SK-N-SH (cell line): ENCODE results near the gene MKRN1. TPM values are rescaled to one million over a fixed set of nuclear protein-coding genes. Genes with fewer than 3 reads are reported as not detected.

Experiments used
- CTCF ChIA-PET: fragments of 300-600, 350-600 bp; formaldehyde crosslinking; extraction: SDS; loops from one replicate; lab custom pipeline; 2021; lab: Yijun Ruan, JAX
- POLR2A ChIA-PET: fragments of 350-600 bp; sonication (Branson Sonifier 250); formaldehyde crosslinking; extraction: SDS; loops from one replicate; lab custom pipeline; 2020; ENCODE audit warnings: antibody characterized with exemption, inconsistent platforms; lab: Yijun Ruan, JAX
- DNase-seq: peaks from one replicate; pipeline ENCODE4 v3.0.0; 2012
- H2AFZ ChIP-seq: fragments of 200-600 bp; sonication (generic); 2 replicates; pipeline ENCODE4 v1.8.1; 2016; ENCODE audit warnings: antibody characterized with exemption, mild to moderate bottlenecking, low read depth
- H3F3A ChIP-seq: fragments of 200-600 bp; sonication (generic); replicated peaks from 2 replicates; pipeline ENCODE3; 2016; ENCODE audit warnings: antibody characterized with exemption, mild to moderate bottlenecking; ENCODE audit not compliant: insufficient read depth
- H3K27ac ChIP-seq, 2 experiments: fragments of 200-500 bp in 1 of 2; fragments of 200-600 bp in 1 of 2; sonication (Bioruptor generic) in 1 of 2; sonication (generic), shearing (Covaris generic) in 1 of 2; 2 replicates each; pipeline versions ENCODE4 v1.5.1 to v1.6.1; 2014 to 2016; ENCODE audit warnings: low read depth in 2 of 2, inconsistent platforms in 1 of 2, low read length in 1 of 2, mild to moderate bottlenecking in 1 of 2, mixed read lengths in 1 of 2
- H3K27me3 ChIP-seq: fragments of 200-600 bp; sonication (generic), shearing (Covaris generic); 2 replicates; pipeline ENCODE4 v1.6.1; 2016; ENCODE audit warnings: mixed run types; ENCODE audit not compliant: insufficient read depth
- H3K36me3 ChIP-seq, 2 experiments: fragments of 200-500 bp in 1 of 2; fragments of 200-600 bp in 1 of 2; sonication (Bioruptor generic) in 1 of 2; sonication (generic) in 1 of 2; replicated peaks in 1 of 2; 2 replicates each; pipeline versions ENCODE3 to v1.5.1; 2014 to 2016; ENCODE audit warnings: low read length in 1 of 2, mild to moderate bottlenecking in 1 of 2; ENCODE audit not compliant: insufficient read depth in 2 of 2, control insufficient read depth in 1 of 2
- H3K4me1 ChIP-seq, 2 experiments: fragments of 200-500 bp in 1 of 2; fragments of 200-600 bp in 1 of 2; sonication (Bioruptor generic) in 1 of 2; sonication (generic), shearing (Covaris generic) in 1 of 2; 2 replicates each; pipeline versions ENCODE4 v1.5.1 to v1.6.1; 2014 to 2016; ENCODE audit warnings: low read depth in 1 of 2, low read length in 1 of 2, mixed run types in 1 of 2; ENCODE audit not compliant: insufficient read depth in 2 of 2, control insufficient read depth in 1 of 2
- H3K4me2 ChIP-seq: fragments of 200-600 bp; sonication (generic), shearing (Covaris generic); 2 replicates; pipeline ENCODE4 v1.6.1; 2017; ENCODE audit warnings: mixed run types
- H3K4me3 ChIP-seq, 2 experiments: fragments of 200-500 bp in 1 of 2; fragments of 200-600 bp in 1 of 2; sonication (Bioruptor generic) in 1 of 2; sonication (generic), shearing (Covaris generic) in 1 of 2; 2 replicates each; pipeline versions ENCODE4 v1.5.1 to v1.8.1; 2014 to 2016; ENCODE audit warnings: low read depth in 2 of 2, inconsistent platforms in 1 of 2, low read length in 1 of 2, mild to moderate bottlenecking in 1 of 2, mixed read lengths in 1 of 2, moderate library complexity in 1 of 2
- H3K79me2 ChIP-seq: fragments of 200-600 bp; sonication (generic); 2 replicates; pipeline ENCODE4 v1.8.1; 2017; ENCODE audit warnings: mild to moderate bottlenecking; ENCODE audit not compliant: insufficient read depth
- H3K9ac ChIP-seq: fragments of 200-600 bp; sonication (generic); 2 replicates; pipeline ENCODE4 v1.6.1; 2017; ENCODE audit warnings: mixed run types
- H3K9me2 ChIP-seq: fragments of 200-600 bp; sonication (generic); 2 replicates; pipeline ENCODE4 v1.6.1; 2017; ENCODE audit warnings: mixed run types
- H3K9me3 ChIP-seq: fragments of 200-600 bp; sonication (generic); 2 replicates; pipeline ENCODE4 v1.6.1; 2017; ENCODE audit warnings: mixed run types, mild to moderate bottlenecking, moderate library complexity
- H4K20me1 ChIP-seq: fragments of 200-600 bp; sonication (generic); 2 replicates; pipeline ENCODE4 v1.6.1; 2017; ENCODE audit warnings: mild to moderate bottlenecking, mixed run types; ENCODE audit not compliant: insufficient read depth
- CTCF ChIP-seq: fragments of 200-600 bp; sonication (generic); IDR thresholded peaks from 2 replicates; pipeline ENCODE4 v1.6.1; 2017; ENCODE audit warnings: antibody characterized with exemption, mild to moderate bottlenecking, moderate library complexity
- EZH2phosphoT487 ChIP-seq: fragments of 200-600 bp; sonication (generic); IDR thresholded peaks from 2 replicates; pipeline ENCODE4 v1.6.1; 2017; ENCODE audit warnings: low read depth, mixed run types, mild to moderate bottlenecking, antibody characterized with exemption, moderate library complexity, borderline replicate concordance
- FOXJ3 ChIP-seq: sonication (generic); formaldehyde crosslinking; IDR thresholded peaks from 2 replicates; pipeline ENCODE4 v1.5.1; 2020; ENCODE audit warnings: mild to moderate bottlenecking, missing genetic modification reagents
- GABPA ChIP-seq: IDR thresholded peaks from 2 replicates; pipeline ENCODE4 v1.4.0; 2012; ENCODE audit warnings: low read depth, mild to moderate bottlenecking
- JUND ChIP-seq: IDR thresholded peaks from 2 replicates; pipeline ENCODE4 v1.4.0; 2012
- NFIC ChIP-seq: IDR thresholded peaks from 2 replicates; pipeline ENCODE4 v1.4.0; 2012; ENCODE audit warnings: borderline replicate concordance
- POLR2AphosphoS5 ChIP-seq: IDR thresholded peaks from 2 replicates; pipeline ENCODE4 v1.6.1; 2012; ENCODE audit warnings: low read depth, low read length
- RAD21 ChIP-seq: IDR thresholded peaks from 2 replicates; pipeline ENCODE4 v1.6.1; 2012; ENCODE audit warnings: mild to moderate bottlenecking, low read length
- RCOR1 ChIP-seq: fragments of 150-350 bp; IDR thresholded peaks from 2 replicates; pipeline ENCODE4 v1.6.1; 2017; ENCODE audit warnings: antibody characterized with exemption, low read length
- REST ChIP-seq: IDR thresholded peaks from 2 replicates; pipeline ENCODE4 v1.6.1; 2012; ENCODE audit warnings: mild to moderate bottlenecking, low read depth, low read length, moderate library complexity
- SMC3 ChIP-seq: IDR thresholded peaks from 2 replicates; pipeline ENCODE4 v1.6.1; 2012; ENCODE audit warnings: low read depth, low read length, improper control_type of control experiment
- TCF12 ChIP-seq: IDR thresholded peaks from 2 replicates; pipeline ENCODE4 v1.4.0; 2012
- TEAD4 ChIP-seq: IDR thresholded peaks from 2 replicates; pipeline ENCODE4 v1.4.0; 2012; ENCODE audit warnings: mild to moderate bottlenecking, borderline replicate concordance; ENCODE audit not compliant: insufficient read depth
- USF1 ChIP-seq: IDR thresholded peaks from 2 replicates; pipeline ENCODE4 v1.4.0; 2012; ENCODE audit warnings: low read depth, borderline replicate concordance
- USF2 ChIP-seq: fragments of 150-350 bp; IDR thresholded peaks from 2 replicates; pipeline ENCODE4 v1.6.1; 2017; ENCODE audit warnings: antibody characterized with exemption, low read length, low read depth, borderline replicate concordance
- ZBTB33 ChIP-seq: IDR thresholded peaks from 2 replicates; pipeline ENCODE4 v1.4.0; 2012; ENCODE audit warnings: low read depth, borderline replicate concordance
- WGBS: methylation state at CpG from one replicate; pipeline ENCODE4 v1.1.6; 2017; ENCODE audit warnings: low lambda C conversion rate; 5-methylcytosine and 5-hydroxymethylcytosine counted together
- polyA plus RNA-seq, 3 experiments: library from polyadenylated mRNA; depleted of rRNA; stranded (reverse); fragments of >200 nt; gene quantifications; 2 replicates each; pipeline ENCODE4 v1.2.3, GENCODE V29; 2012

The MKRN1 gene
- polyA plus RNA-seq, 1 of the 3 experiments (the other 2 are of a cell fraction) = 53.5 TPM

- Histone ChIP-seq H3K4me1 (peaks cover 4 to 7% of the 10 kb centered on the region in 2 experiments; a peak in 2 of 4 replicates), H3K9me3 (no peaks in the 10 kb centered on the region), H3K4me2 (peak overlapping the region; percentile 83; the same call in 1 of the 2 replicates), H3K27me3 (no peaks in the 10 kb centered on the region), H3F3A (peaks cover 13% of the 10 kb centered on the region), H3K79me2 (peaks cover 73% of the 10 kb centered on the region), H4K20me1 (peaks cover 65% of the 10 kb centered on the region), H3K36me3 (peaks cover 0 to 4% of the 10 kb centered on the region in 2 experiments), H3K9me2 (no peaks in the 10 kb centered on the region), H3K9ac (no peak overlapping the region), H3K27ac (no peak overlapping the region), H3K4me3 (peak overlapping the region in 1 of 2 experiments; percentile 81; a peak in 1 of 4 replicates), H2AFZ (no peak overlapping the region)
- 89% methylated on average over 11 of the region's 11 CpGs for WGBS
- DNase-seq = no peak
- ChIA-PET POLR2A (no interaction called here), CTCF (interaction anchor here (0.7 to 4.8 kb wide), 17 partner anchors 10 to 176 kb away, joined by 3 to 43 read pairs (median 4); no protein-coding TSS in a partner anchor)
- TF ChIP-seq USF2 (no peak), TCF12 (no peak), TEAD4 (no peak), JUND (no peak), POLR2AphosphoS5 (no peak), EZH2phosphoT487 (no peak), ZBTB33 (no peak)
Measured at GRCh38 chr7:140476698-140477261, 2.5 kb downstream of the MKRN1 start.

- H3K4me2 ChIP-seq = no peak overlapping the region
- peaks cover 13% of the 10 kb centered on the region for H3F3A ChIP-seq
- CTCF ChIA-PET = interaction anchor here (0.7 to 4.8 kb wide), 27 partner anchors 10 to 193 kb away, joined by 3 to 43 read pairs (median 4); partner anchors contain the start of gene DENND2A
- peak; percentile 70 for DNase-seq
- H3K79me2 ChIP-seq = peaks cover 82% of the 10 kb centered on the region
- H4K20me1 ChIP-seq = peaks cover 73% of the 10 kb centered on the region
- 46% methylated on average over 2 of the region's 2 CpGs for WGBS
- no peaks in the 10 kb centered on the region for H3K27me3 ChIP-seq
- POLR2A ChIA-PET = no interaction called here
- no peak overlapping the region for H2AFZ ChIP-seq
- no peak overlapping the region for H3K27ac ChIP-seq
- H3K36me3 ChIP-seq = peaks cover 0 to 4% of the 10 kb centered on the region in 2 experiments
- peaks cover 4 to 7% of the 10 kb centered on the region in 2 experiments; a peak in 2 of 4 replicates for H3K4me1 ChIP-seq
- peak; percentile 92 for TF ChIP-seq CTCF
- TF ChIP-seq SMC3 = peak; percentile 55
- no peak for TF ChIP-seq REST
- TF ChIP-seq USF1 = no peak
- no peak for TF ChIP-seq NFIC
- no peak for TF ChIP-seq RCOR1
- TF ChIP-seq GABPA = no peak
- no peak for TF ChIP-seq FOXJ3
- TF ChIP-seq RAD21 = peak; percentile 87
- H3K9me3 ChIP-seq = no peaks in the 10 kb centered on the region
- no peak overlapping the region; a peak in 1 of 4 replicates for H3K4me3 ChIP-seq
- H3K9me2 ChIP-seq = no peaks in the 10 kb centered on the region
- H3K9ac ChIP-seq = no peak overlapping the region
Measured at GRCh38 chr7:140475747-140476333, 3.5 kb downstream of the MKRN1 start.
